Vagina (tissue), 2 donors: ENCODE data around the gene LRRC61. TPM values are rescaled to one million over a fixed set of nuclear protein-coding genes. Genes with fewer than 3 reads are reported as not detected.

Source experiments
- DNase-seq, 2 donors: peaks; one replicate each; pipeline ENCODE4 v3.0.0-alpha.2; 2017; ENCODE audit errors: extremely low spot score in 2 of 2
- H3K27ac ChIP-seq: fragments of 200-600 bp; sonication (generic); one replicate; pipeline ENCODE4 v1.5.1; 2019
- H3K27me3 ChIP-seq: fragments of 200-600 bp; sonication (generic); one replicate; pipeline ENCODE4 v1.5.1; 2019
- H3K36me3 ChIP-seq, 2 donors: fragments of 200-600 bp; sonication (generic); one replicate each; pipeline ENCODE4 v1.5.1; 2017 to 2019
- H3K4me1 ChIP-seq: fragments of 200-600 bp; sonication (generic); one replicate; pipeline ENCODE4 v1.5.1; 2019
- H3K4me3 ChIP-seq, 2 donors: fragments of 200-600 bp; sonication (generic); 1 replicate in 1 of 2; 2 replicates in 1 of 2; pipeline ENCODE4 v1.5.1; 2016 to 2019
- H3K9me3 ChIP-seq: fragments of 200-600 bp; sonication (generic); one replicate; pipeline ENCODE4 v1.5.1; 2019
- CTCF ChIP-seq, 3 experiments: fragments of 450-650 bp in 2 of 3; fragments of 200-600 bp in 1 of 3; sonication (generic) in 1 of 3; IDR thresholded peaks; one replicate each; pipeline ENCODE4 v1.5.1; 2017 to 2019; ENCODE audit warnings: antibody characterized with exemption in 3 of 3, mild to moderate bottlenecking in 2 of 3, moderate library complexity in 2 of 3
- POLR2A ChIP-seq, 2 donors: fragments of 450-650 bp; IDR thresholded peaks; one replicate each; pipeline ENCODE4 v1.6.1; 2017; ENCODE audit warnings: antibody characterized with exemption in 2 of 2, mild to moderate bottlenecking in 2 of 2, moderate library complexity in 2 of 2
- POLR2AphosphoS5 ChIP-seq, 2 donors: sonication (generic); formaldehyde crosslinking; IDR thresholded peaks; one replicate each; pipeline ENCODE4 v1.9.0; 2017; ENCODE audit warnings: antibody characterized with exemption in 2 of 2, mild to moderate bottlenecking in 2 of 2, low read depth in 1 of 2; ENCODE audit not compliant: insufficient read depth in 1 of 2
- intact Hi-C: fragments of 100-400 bp; cut with DNase I; formaldehyde crosslinking; loops from one replicate; pipeline ENCODE4 v1.15.1; 2023
- total RNA-seq: library from RNA; depleted of rRNA; stranded (reverse); fragments of >200 nt; gene quantifications from one replicate; pipeline ENCODE4 v1.2.3, GENCODE V29; 2016

Gene LRRC61
- total RNA-seq, 1 donor from 2014 or later: 14.0 TPM

- intact Hi-C loops: no loop called here
- H3K27ac ChIP-seq: peak within 1 kb of the TSS; percentile 94
- peaks cover 46% of the 10 kb centered on the region for H3K4me1 ChIP-seq
- H3K36me3 ChIP-seq: peaks cover 0 to 22% of the 10 kb centered on the region in 2 donors
- peak within 1 kb of the TSS; percentile 83 to 86 for H3K4me3 ChIP-seq
- TF ChIP-seq CTCF (IDR thresholded peaks at IDR 0.05) (no peak), POLR2AphosphoS5 (IDR thresholded peaks at IDR 0.05; ENCODE audit: insufficient read depth in 1 of 2, low read depth in 1 of 2) (peak in 1 of 2 donors; percentile 62), POLR2A (IDR thresholded peaks at IDR 0.05) (peak in 1 of 2 donors; percentile 56)
- H3K27me3 ChIP-seq: no peaks in the 10 kb centered on the region
- H3K9me3 ChIP-seq: no peaks in the 10 kb centered on the region
- DNase-seq: no peak
These were observed 45.1 kb downstream of the LRRC61 start, which contains the start of gene REPIN1 for GRCh38 chr7:150368096-150368883. Gene REPIN1, plus strand, starts transcription at chr7:150368822. Its CDS starts 890 bp downstream, at chr7:150369712.

DNA sequence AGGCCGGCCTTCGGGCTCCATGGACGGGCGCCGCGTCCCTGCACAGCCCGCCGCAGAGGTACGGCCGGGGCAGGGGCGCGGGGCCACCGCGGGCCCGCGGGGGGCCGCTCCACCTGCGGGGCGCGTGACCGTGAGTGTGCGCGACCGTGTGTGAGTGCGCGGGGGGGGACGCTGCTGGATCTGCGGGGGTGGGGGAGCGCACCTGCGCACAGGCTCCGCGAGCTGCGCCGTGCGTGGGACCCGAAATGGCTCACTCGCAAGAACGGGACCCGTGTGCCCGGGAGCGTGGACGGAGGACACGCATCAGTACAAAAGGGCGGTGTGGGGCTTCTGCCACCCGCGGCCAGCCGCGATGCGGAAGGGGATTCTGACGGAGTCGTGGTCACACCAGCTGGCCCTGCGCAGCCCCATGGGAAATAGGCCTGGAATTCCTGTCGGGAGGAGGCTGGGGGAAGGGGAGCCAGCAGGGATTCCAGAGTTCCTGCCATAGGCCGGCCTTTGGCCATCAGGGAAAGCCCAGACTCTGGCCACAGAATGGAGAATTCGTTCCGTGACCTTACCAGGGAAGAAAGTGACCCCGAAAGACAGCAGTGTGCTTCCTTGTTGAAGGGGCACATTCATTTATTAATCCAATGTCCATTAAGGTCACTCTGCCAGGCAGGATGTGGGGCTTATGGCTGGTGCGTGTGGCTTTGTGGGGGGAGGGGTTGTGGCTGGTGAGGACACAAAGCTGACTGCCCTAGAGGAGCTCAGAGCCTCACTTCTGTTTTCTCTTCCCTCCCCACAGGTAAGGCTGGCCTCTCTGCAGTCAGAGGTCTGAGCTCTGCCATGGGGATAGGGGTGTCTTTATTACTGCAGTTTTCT lies 46.0 kb downstream of the LRRC61 start:
- peak overlapping the region; percentile 94 for H3K27ac ChIP-seq
- H3K9me3 ChIP-seq: no peaks in the 10 kb centered on the region
- H3K27me3 ChIP-seq: no peaks in the 10 kb centered on the region
- intact Hi-C loops: no loop called here
- peaks cover 0 to 22% of the 10 kb centered on the region in 2 donors for H3K36me3 ChIP-seq
- H3K4me3 ChIP-seq: peak overlapping the region; percentile 83 to 86
- H3K4me1 ChIP-seq: peaks cover 54% of the 10 kb centered on the region
- no peak for DNase-seq
- TF ChIP-seq CTCF (IDR thresholded peaks at IDR 0.05) (no peak), POLR2AphosphoS5 (IDR thresholded peaks at IDR 0.05; ENCODE audit: insufficient read depth in 1 of 2, low read depth in 1 of 2) (peak in 1 of 2 donors; percentile 20), POLR2A (IDR thresholded peaks at IDR 0.05) (no peak)

GRCh38 chr7:150369748-150370501 lies 46.8 kb downstream of the LRRC61 start:
- no peaks in the 10 kb centered on the region for H3K27me3 ChIP-seq
- no peak for DNase-seq
- H3K36me3 ChIP-seq: peaks cover 0 to 22% of the 10 kb centered on the region in 2 donors
- intact Hi-C loops: no loop called here
- TF ChIP-seq CTCF (IDR thresholded peaks at IDR 0.05): no peak
- no peak for TF ChIP-seq POLR2AphosphoS5 (IDR thresholded peaks at IDR 0.05; ENCODE audit: insufficient read depth in 1 of 2, low read depth in 1 of 2)
- peak overlapping the region; percentile 94 for H3K27ac ChIP-seq
- H3K4me3 ChIP-seq: peak overlapping the region; percentile 83 to 86
- peaks cover 54% of the 10 kb centered on the region for H3K4me1 ChIP-seq
- H3K9me3 ChIP-seq: no peaks in the 10 kb centered on the region

DNA sequence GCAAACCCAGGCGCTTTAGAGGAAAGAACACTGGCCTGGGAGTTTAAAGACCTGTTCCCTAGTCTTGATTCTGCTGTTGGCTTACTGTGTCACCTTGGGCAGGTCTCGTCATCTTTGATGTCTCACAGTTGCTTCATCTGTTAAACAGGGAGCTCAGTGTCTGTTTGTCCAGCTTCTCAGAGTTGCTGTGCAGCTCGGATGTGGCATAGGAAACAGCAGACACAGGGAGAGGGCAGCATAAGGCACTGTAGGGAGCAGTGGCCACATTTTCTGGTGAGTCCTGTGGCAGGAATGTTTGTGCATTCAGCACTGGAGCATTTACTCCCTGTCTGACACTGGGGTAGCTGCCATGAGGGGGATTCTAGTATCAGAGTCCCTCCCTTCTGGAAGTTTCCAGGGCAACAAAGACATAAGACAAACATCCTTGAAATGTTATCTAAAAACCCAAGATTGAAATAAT lies 47.5 kb downstream of the LRRC61 start:
- DNase-seq: no peak
- intact Hi-C loops: no loop called here
- H3K4me3 ChIP-seq: peak overlapping the region in 1 of 2 donors; percentile 83
- TF ChIP-seq POLR2A (IDR thresholded peaks at IDR 0.05) (no peak), CTCF (IDR thresholded peaks at IDR 0.05) (no peak), POLR2AphosphoS5 (IDR thresholded peaks at IDR 0.05; ENCODE audit: insufficient read depth in 1 of 2, low read depth in 1 of 2) (no peak)
- no peaks in the 10 kb centered on the region for H3K9me3 ChIP-seq
- peaks cover 0 to 22% of the 10 kb centered on the region in 2 donors for H3K36me3 ChIP-seq
- no peaks in the 10 kb centered on the region for H3K27me3 ChIP-seq
- H3K4me1 ChIP-seq: peaks cover 54% of the 10 kb centered on the region
- no peak overlapping the region for H3K27ac ChIP-seq
